Activated CD4-positive, alpha-beta T cell treated with anti-CD3 and anti-CD28 coated beads for 48 hours (primary cell): ENCODE measurements around the gene MICAL3.
A peak's percentile ranks its signal among the peaks of the same experiment; 100 is the strongest.

Source experiments
- DNase-seq: peaks from one replicate; pipeline ENCODE4 v3.0.0-alpha.2; 2020

MICAL3 gene

GRCh38 chr22:17831501-17832251, 192.7 kb downstream of the MICAL3 start:
- DNase-seq: no peak

GRCh38 chr22:17830043-17830961, 194.1 kb downstream of the MICAL3 start:
- peak; percentile 87 for DNase-seq

GRCh38 chr22:17829695-17830042, 194.7 kb downstream of the MICAL3 start:
- DNase-seq: no peak

- no peak for DNase-seq
Observed at GRCh38 chr22:17828502-17829080, 195.8 kb downstream of the MICAL3 start.

- DNase-seq: no peak
Observed at GRCh38 chr22:17827466-17827865, 196.9 kb downstream of the MICAL3 start.

- DNase-seq: no peak
Observed at GRCh38 chr22:17825876-17826550, 198.3 kb downstream of the MICAL3 start.

- no peak for DNase-seq
Observed at GRCh38 chr22:17824457-17824856, 199.9 kb downstream of the MICAL3 start.

GRCh38 chr22:17823964-17824363, 200.4 kb downstream of the MICAL3 start:
- DNase-seq: no peak

GRCh38 chr22:17823226-17823625, 201.1 kb downstream of the MICAL3 start:
- no peak for DNase-seq

- no peak for DNase-seq
Observed at GRCh38 chr22:17822087-17822486, 202.3 kb downstream of the MICAL3 start.

- no peak for DNase-seq
Observed at GRCh38 chr22:17820879-17821439, 203.4 kb downstream of the MICAL3 start.

- DNase-seq: no peak
Observed at GRCh38 chr22:17818649-17819048, 205.7 kb downstream of the MICAL3 start.

GRCh38 chr22:17818180-17818579, 206.2 kb downstream of the MICAL3 start:
- no peak for DNase-seq

- no peak for DNase-seq
Observed at GRCh38 chr22:17817511-17818065, 206.8 kb downstream of the MICAL3 start.

- DNase-seq: no peak
Observed at GRCh38 chr22:17817079-17817478, 207.3 kb downstream of the MICAL3 start.

- DNase-seq: no peak
Observed at GRCh38 chr22:17816649-17817048, 207.7 kb downstream of the MICAL3 start.

- DNase-seq: no peak
Observed at GRCh38 chr22:17815703-17816254, 208.6 kb downstream of the MICAL3 start.

- no peak for DNase-seq
Observed at GRCh38 chr22:17814830-17815229, 209.5 kb downstream of the MICAL3 start.

- DNase-seq: no peak
Observed at GRCh38 chr22:17814084-17814483, 210.3 kb downstream of the MICAL3 start.

- DNase-seq: no peak
Observed at GRCh38 chr22:17811119-17811518, 213.2 kb downstream of the MICAL3 start.

GRCh38 chr22:17810570-17811116, 213.7 kb downstream of the MICAL3 start:
- DNase-seq: no peak
